Gastroesophageal sphincter (tissue), 3 donors: ENCODE data around the gene DHDH.

Experiments
- EP300 ChIP-seq: sonication (generic); formaldehyde crosslinking; IDR thresholded peaks from one replicate; pipeline ENCODE4 v1.6.1; 2017; ENCODE audit warnings: antibody characterized with exemption, mild to moderate bottlenecking
- POLR2A ChIP-seq, 2 donors: fragments of 450-650 bp; IDR thresholded peaks; one replicate each; pipeline ENCODE4 v1.6.1; 2017; ENCODE audit warnings: antibody characterized with exemption in 2 of 2, mild to moderate bottlenecking in 2 of 2, moderate library complexity in 1 of 2
- POLR2AphosphoS5 ChIP-seq: sonication (generic); formaldehyde crosslinking; IDR thresholded peaks from one replicate; pipeline ENCODE4 v1.6.1; 2017; ENCODE audit warnings: antibody characterized with exemption
- TF ChIP-seq, protein P1 (sequence below), 4 experiments: fragments of 200-600 bp in 2 of 4; fragments of 450-650 bp in 2 of 4; sonication (generic) in 1 of 4; IDR thresholded peaks; one replicate each; pipeline ENCODE4 v1.5.1; 2017 to 2019; ENCODE audit warnings: antibody characterized with exemption in 4 of 4, mild to moderate bottlenecking in 2 of 4, moderate library complexity in 2 of 4

DNA sequence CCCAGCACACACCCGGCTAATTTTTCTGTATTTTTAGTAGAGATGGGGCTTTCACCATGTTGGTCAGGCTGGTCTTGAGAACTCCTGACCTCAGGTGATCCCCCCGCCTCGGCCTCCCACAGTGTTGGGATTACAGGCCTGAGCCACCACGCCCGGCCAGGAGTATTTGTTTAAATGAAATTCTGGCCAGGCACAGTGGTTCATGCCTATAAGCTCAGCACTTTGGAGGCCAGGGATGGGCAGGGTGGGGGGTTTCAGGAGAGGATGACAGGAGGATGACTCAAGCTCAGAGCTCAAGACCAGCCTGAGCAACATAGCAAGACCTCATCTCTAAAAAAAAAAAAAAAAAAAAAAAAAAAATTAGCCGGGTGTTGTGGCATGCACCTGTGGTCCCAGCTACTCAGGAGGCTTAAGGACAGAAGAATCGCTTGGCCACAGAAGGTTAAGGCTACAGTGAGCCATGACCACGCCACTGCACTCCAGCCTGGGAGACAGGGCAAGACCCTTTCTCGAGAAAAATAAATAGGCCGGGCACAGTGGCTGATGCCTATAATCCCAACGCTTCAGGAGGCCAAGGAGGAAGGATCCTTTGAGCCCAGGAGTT lies 8.2 kb upstream of the DHDH start:
- TF ChIP-seq, protein P1, sequence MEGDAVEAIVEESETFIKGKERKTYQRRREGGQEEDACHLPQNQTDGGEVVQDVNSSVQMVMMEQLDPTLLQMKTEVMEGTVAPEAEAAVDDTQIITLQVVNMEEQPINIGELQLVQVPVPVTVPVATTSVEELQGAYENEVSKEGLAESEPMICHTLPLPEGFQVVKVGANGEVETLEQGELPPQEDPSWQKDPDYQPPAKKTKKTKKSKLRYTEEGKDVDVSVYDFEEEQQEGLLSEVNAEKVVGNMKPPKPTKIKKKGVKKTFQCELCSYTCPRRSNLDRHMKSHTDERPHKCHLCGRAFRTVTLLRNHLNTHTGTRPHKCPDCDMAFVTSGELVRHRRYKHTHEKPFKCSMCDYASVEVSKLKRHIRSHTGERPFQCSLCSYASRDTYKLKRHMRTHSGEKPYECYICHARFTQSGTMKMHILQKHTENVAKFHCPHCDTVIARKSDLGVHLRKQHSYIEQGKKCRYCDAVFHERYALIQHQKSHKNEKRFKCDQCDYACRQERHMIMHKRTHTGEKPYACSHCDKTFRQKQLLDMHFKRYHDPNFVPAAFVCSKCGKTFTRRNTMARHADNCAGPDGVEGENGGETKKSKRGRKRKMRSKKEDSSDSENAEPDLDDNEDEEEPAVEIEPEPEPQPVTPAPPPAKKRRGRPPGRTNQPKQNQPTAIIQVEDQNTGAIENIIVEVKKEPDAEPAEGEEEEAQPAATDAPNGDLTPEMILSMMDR (IDR thresholded peaks at IDR 0.05) = no peak
- TF ChIP-seq EP300 = no peak
- no peak for TF ChIP-seq POLR2A (IDR thresholded peaks at IDR 0.05)
- TF ChIP-seq POLR2AphosphoS5 = no peak
